B cell (primary cell): ENCODE measurements around the gene MCF2L. TPM values are rescaled to one million over a fixed set of nuclear protein-coding genes. Genes with fewer than 3 reads are reported as not detected.

Experiments used
- ATAC-seq: fragments of 200-7000 bp; cut with Tn5 transposase; one replicate; pipeline ENCODE4 v1.10.0; 2021; ENCODE audit warnings: low read depth, mild to moderate bottlenecking, moderate number of reproducible peaks, moderate library complexity
- CTCF ChIA-PET: fragments of 350-600 bp; sonication (Branson Sonifier 250); formaldehyde crosslinking; loops from one replicate; lab custom pipeline; 2021; ENCODE audit warnings: antibody characterized with exemption, inconsistent platforms; lab: Charles Lee
- POLR2A ChIA-PET: fragments of 350-600 bp; sonication (Branson Sonifier 250); formaldehyde crosslinking; loops from one replicate; lab custom pipeline; 2021; ENCODE audit warnings: antibody characterized with exemption; lab: Charles Lee
- DNase-seq: peaks from one replicate; pipeline ENCODE4 v3.0.0; 2013
- H2AFZ ChIP-seq: 2 replicates; pipeline ENCODE4 v1.6.1; 2012; ENCODE audit warnings: mild to moderate bottlenecking, low read depth, low read length; ENCODE audit not compliant: insufficient read depth, poor library complexity, severe bottlenecking
- H3K27ac ChIP-seq, 2 donors: 1 replicate in 1 of 2; 2 replicates in 1 of 2; pipeline ENCODE4 v1.5.1; 2012 to 2013; ENCODE audit warnings: low read length in 2 of 2, mild to moderate bottlenecking in 2 of 2, moderate library complexity in 1 of 2
- H3K27me3 ChIP-seq, 4 experiments: fragments of 200-600 bp in 1 of 4; sonication (generic) in 1 of 4; replicated peaks in 1 of 4; 1 replicate in 2 of 4; 2 replicates in 2 of 4; pipeline versions ENCODE4 v1.6.1 to v1.7.0; 2013 to 2016; ENCODE audit warnings: low read length in 3 of 4, mild to moderate bottlenecking in 2 of 4, mixed read lengths in 1 of 4, moderate library complexity in 1 of 4; ENCODE audit not compliant: insufficient read depth in 4 of 4, control insufficient read depth in 3 of 4; ENCODE audit errors: control extremely low read depth in 1 of 4
- H3K36me3 ChIP-seq, 2 experiments: replicated peaks in 1 of 2; 1 replicate in 1 of 2; 2 replicates in 1 of 2; pipeline versions ENCODE4 v1.6.1 to v1.7.1; 2013; ENCODE audit warnings: low read length in 1 of 2; ENCODE audit not compliant: insufficient read depth in 2 of 2, control insufficient read depth in 1 of 2; ENCODE audit errors: control extremely low read depth in 1 of 2, extremely low read depth in 1 of 2
- H3K4me1 ChIP-seq, 2 donors: fragments of 200-600 bp in 1 of 2; sonication (generic) in 1 of 2; 1 replicate in 1 of 2; 2 replicates in 1 of 2; pipeline versions ENCODE4 v1.5.1 to v1.6.1; 2013 to 2017; ENCODE audit warnings: low read length in 2 of 2; ENCODE audit not compliant: control insufficient read depth in 2 of 2, insufficient read depth in 2 of 2
- H3K4me2 ChIP-seq: replicated peaks from 2 replicates; pipeline ENCODE3; 2012; ENCODE audit warnings: mild to moderate bottlenecking, low read depth, low read length; ENCODE audit not compliant: poor library complexity, severe bottlenecking
- H3K4me3 ChIP-seq, 5 experiments: fragments of 200-600 bp in 1 of 5; sonication (generic) in 1 of 5; 1 replicate in 3 of 5; 2 replicates in 2 of 5; pipeline versions ENCODE4 v1.5.1 to v1.7.0; 2011 to 2016; ENCODE audit warnings: low read length in 4 of 5, mild to moderate bottlenecking in 4 of 5, low read depth in 2 of 5, control low read depth in 1 of 5, moderate library complexity in 1 of 5; ENCODE audit not compliant: insufficient read depth in 1 of 5; ENCODE audit errors: control extremely low read depth in 1 of 5, extremely low read depth in 1 of 5
- H3K79me2 ChIP-seq: fragments of 200-600 bp; sonication (generic); one replicate; pipeline ENCODE4 v1.6.0; 2016; ENCODE audit warnings: low read length; ENCODE audit not compliant: control insufficient read depth, insufficient read depth
- H3K9ac ChIP-seq: fragments of 200-600 bp; sonication (generic); 2 replicates; pipeline ENCODE4 v1.6.1; 2017; ENCODE audit warnings: mild to moderate bottlenecking, low read length, moderate library complexity
- H3K9me3 ChIP-seq, 3 donors: one replicate each; pipeline versions ENCODE4 v1.6.1 to v1.7.1; 2013; ENCODE audit warnings: low read length in 2 of 3; ENCODE audit not compliant: control insufficient read depth in 2 of 3, insufficient read depth in 1 of 3; ENCODE audit errors: control extremely low read depth in 1 of 3
- H4K20me1 ChIP-seq: 2 replicates; pipeline ENCODE4 v1.6.0; 2012; ENCODE audit warnings: mild to moderate bottlenecking, low read length; ENCODE audit not compliant: insufficient read depth, control insufficient read depth, poor library complexity, severe bottlenecking
- H3K27ac Mint-ChIP-seq: one replicate; pipeline ENCODE4 v1.8.0; 2021; ENCODE audit warnings: mixed read lengths
- H3K27me3 Mint-ChIP-seq: one replicate; pipeline ENCODE4 v1.8.0; 2021; ENCODE audit warnings: mixed read lengths
- H3K4me1 Mint-ChIP-seq: one replicate; pipeline ENCODE4 v1.8.0; 2021; ENCODE audit warnings: mixed read lengths
- H3K4me3 Mint-ChIP-seq: one replicate; pipeline ENCODE4 v1.8.0; 2021; ENCODE audit warnings: mixed read lengths
- H3K9me3 Mint-ChIP-seq: one replicate; pipeline ENCODE4 v1.8.0; 2022; ENCODE audit warnings: mixed read lengths; ENCODE audit not compliant: insufficient read depth
- EZH2 ChIP-seq: IDR thresholded peaks from 2 replicates; pipeline ENCODE4 v1.6.1; 2012; ENCODE audit warnings: borderline replicate concordance, low read depth, mild to moderate bottlenecking, moderate library complexity, low read length; ENCODE audit not compliant: insufficient read depth, poor library complexity, severe bottlenecking
- WGBS: methylation state at CpG from one replicate; pipeline ENCODE4 v1.1.5; 2013; ENCODE audit warnings: missing lambda C conversion rate; ENCODE audit not compliant: insufficient coverage; 5-methylcytosine and 5-hydroxymethylcytosine counted together
- intact Hi-C: fragments of 100-400 bp; cut with micrococcal nuclease; formaldehyde crosslinking; loops from one replicate; pipeline ENCODE4 v1.10.0; 2022
- polyA plus RNA-seq: library from polyadenylated mRNA; depleted of rRNA; stranded (reverse); fragments of >200 nt; gene quantifications from 2 replicates; pipeline ENCODE4 v1.2.3, GENCODE V29; 2012
- total RNA-seq, 2 donors: library from RNA; stranded (reverse); fragments of 120-200 nt in 1 of 2; gene quantifications; 1 replicate in 1 of 2; 2 replicates in 1 of 2; pipeline versions ENCODE4 v1.2.3 to v1.2.4, GENCODE V29; 2013 to 2022
- TF ChIP-seq, protein P1 (sequence below): fragments of 200-600 bp; IDR thresholded peaks from one replicate; pipeline ENCODE4 v1.8.0; 2022; ENCODE audit warnings: antibody characterized with exemption, mild to moderate bottlenecking

The MCF2L gene
- total and polyA plus RNA-seq, 2 donors (not counting 1 experiment from before 2014, with no cell fraction given) = 3.7 to 8.2 TPM

DNA sequence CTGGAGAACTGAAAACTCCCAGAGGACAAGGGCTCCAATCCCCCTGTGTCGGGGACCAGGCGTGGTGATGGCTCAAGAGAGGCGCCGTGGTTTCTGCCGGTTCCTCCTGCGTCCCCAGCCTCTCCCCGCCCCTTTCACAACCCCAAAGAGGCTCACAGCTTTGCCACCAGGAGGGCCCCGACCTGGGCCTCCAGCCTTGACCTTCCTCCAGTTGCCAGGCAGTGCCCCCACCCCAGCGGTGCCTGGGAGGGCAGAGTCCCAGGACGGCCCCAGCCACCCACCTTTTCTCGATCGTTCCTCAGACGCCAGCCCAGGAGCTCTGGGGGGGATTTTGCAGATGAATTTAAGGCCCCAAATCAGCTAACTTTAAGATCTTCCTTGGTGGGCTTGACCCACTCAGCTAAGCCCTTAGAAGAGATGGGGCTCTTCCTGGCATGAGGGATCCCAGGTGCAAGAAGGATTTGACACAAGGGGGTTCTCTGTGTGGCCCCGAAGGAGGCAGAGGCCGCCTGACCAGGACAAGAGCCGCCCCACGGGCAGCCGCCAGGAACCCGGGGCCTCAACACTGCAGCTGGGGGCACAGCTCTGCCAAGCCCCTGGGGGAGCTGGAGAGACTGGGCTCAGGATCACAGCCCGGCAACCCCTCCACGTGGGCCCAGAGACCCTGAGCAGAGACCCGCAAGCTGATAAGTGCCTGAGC lies 47.0 kb downstream of the MCF2L start:
- Mint-ChIP-seq H3K27me3 (peaks cover 3% of the 10 kb centered on the region), H3K27ac (no peak overlapping the region), H3K4me1 (peaks cover 14% of the 10 kb centered on the region), H3K9me3 (peaks cover 6% of the 10 kb centered on the region), H3K4me3 (no peak overlapping the region)
- WGBS = 86% methylated on average over 21 of the region's 22 CpGs
- no peak overlapping the region for H3K27ac ChIP-seq
- ATAC-seq = no peak
- no peaks in the 10 kb centered on the region for H3K79me2 ChIP-seq
- H3K9ac ChIP-seq = no peak overlapping the region
- peaks cover 0 to 10% (median 0%) of the 10 kb centered on the region in 3 donors for H3K9me3 ChIP-seq
- H4K20me1 ChIP-seq = no peaks in the 10 kb centered on the region
- no peak for TF ChIP-seq EZH2
- TF ChIP-seq, protein P1, sequence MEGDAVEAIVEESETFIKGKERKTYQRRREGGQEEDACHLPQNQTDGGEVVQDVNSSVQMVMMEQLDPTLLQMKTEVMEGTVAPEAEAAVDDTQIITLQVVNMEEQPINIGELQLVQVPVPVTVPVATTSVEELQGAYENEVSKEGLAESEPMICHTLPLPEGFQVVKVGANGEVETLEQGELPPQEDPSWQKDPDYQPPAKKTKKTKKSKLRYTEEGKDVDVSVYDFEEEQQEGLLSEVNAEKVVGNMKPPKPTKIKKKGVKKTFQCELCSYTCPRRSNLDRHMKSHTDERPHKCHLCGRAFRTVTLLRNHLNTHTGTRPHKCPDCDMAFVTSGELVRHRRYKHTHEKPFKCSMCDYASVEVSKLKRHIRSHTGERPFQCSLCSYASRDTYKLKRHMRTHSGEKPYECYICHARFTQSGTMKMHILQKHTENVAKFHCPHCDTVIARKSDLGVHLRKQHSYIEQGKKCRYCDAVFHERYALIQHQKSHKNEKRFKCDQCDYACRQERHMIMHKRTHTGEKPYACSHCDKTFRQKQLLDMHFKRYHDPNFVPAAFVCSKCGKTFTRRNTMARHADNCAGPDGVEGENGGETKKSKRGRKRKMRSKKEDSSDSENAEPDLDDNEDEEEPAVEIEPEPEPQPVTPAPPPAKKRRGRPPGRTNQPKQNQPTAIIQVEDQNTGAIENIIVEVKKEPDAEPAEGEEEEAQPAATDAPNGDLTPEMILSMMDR = no peak
- intact Hi-C loops = no loop called here
- no peaks in the 10 kb centered on the region for H3K36me3 ChIP-seq
- POLR2A ChIA-PET = no interaction called here
- peaks cover 0 to 7% of the 10 kb centered on the region in 2 donors for H3K4me1 ChIP-seq
- no peak overlapping the region for H3K4me3 ChIP-seq
- no peak for DNase-seq
- no peak overlapping the region for H3K4me2 ChIP-seq
- CTCF ChIA-PET = no interaction called here
- H3K27me3 ChIP-seq = no peaks in the 10 kb centered on the region
- no peak overlapping the region for H2AFZ ChIP-seq

GRCh38 chr13:113016526-113017295 lies 47.7 kb downstream of the MCF2L start:
- Histone ChIP-seq H3K9ac (no peak overlapping the region), H3K9me3 (peaks cover 0 to 16% (median 0%) of the 10 kb centered on the region in 3 donors), H4K20me1 (no peaks in the 10 kb centered on the region), H3K4me2 (no peak overlapping the region), H3K27me3 (no peaks in the 10 kb centered on the region), H2AFZ (no peak overlapping the region), H3K79me2 (no peaks in the 10 kb centered on the region), H3K4me1 (peaks cover 0 to 7% of the 10 kb centered on the region in 2 donors), H3K4me3 (no peak overlapping the region), H3K27ac (no peak overlapping the region), H3K36me3 (no peaks in the 10 kb centered on the region)
- ChIA-PET CTCF (no interaction called here), POLR2A (no interaction called here)
- Mint-ChIP-seq H3K4me3 (no peak overlapping the region), H3K4me1 (peaks cover 12% of the 10 kb centered on the region), H3K9me3 (peaks cover 6% of the 10 kb centered on the region), H3K27me3 (no peaks in the 10 kb centered on the region), H3K27ac (no peak overlapping the region)
- ATAC-seq (no peak), DNase-seq (no peak)
- no peak for TF ChIP-seq EZH2
- TF ChIP-seq, protein P1 = no peak
- intact Hi-C loops = no loop called here
- 95% methylated on average over 39 of the region's 41 CpGs for WGBS
